AG04450 (cell line): Measurements from ENCODE around the gene THOC5. TPM values are rescaled to one million over a fixed set of nuclear protein-coding genes. Genes with fewer than 3 reads are reported as not detected.
A peak's percentile ranks its signal among the peaks of the same experiment; 100 is the strongest.

ENCODE experiments used
- CTCF ChIA-PET: fragments of 300-600, 350-600 bp; formaldehyde crosslinking; extraction: SDS; loops from one replicate; lab custom pipeline; 2022; ENCODE audit warnings: antibody characterized with exemption, inconsistent platforms; lab: Charles Lee
- POLR2A ChIA-PET: fragments of 350-600 bp; formaldehyde crosslinking; extraction: SDS; loops from one replicate; lab custom pipeline; 2021; ENCODE audit warnings: antibody characterized with exemption, inconsistent platforms; lab: Yijun Ruan, JAX
- DNase-seq: peaks from one replicate; pipeline ENCODE4 v3.0.0-alpha.2; 2011; ENCODE audit warnings: low read depth, low spot score
- H3K27ac ChIP-seq: one replicate; pipeline ENCODE4 v1.5.1; 2012; ENCODE audit warnings: low read depth, low read length, control low read depth
- H3K27me3 ChIP-seq: one replicate; pipeline ENCODE4 v1.6.0; 2012; ENCODE audit warnings: low read length; ENCODE audit not compliant: control insufficient read depth, insufficient read depth
- H3K4me3 ChIP-seq: 2 replicates; pipeline ENCODE4 v1.5.1; 2011; ENCODE audit warnings: mild to moderate bottlenecking, low read depth, low read length, control low read depth
- H3K9me3 ChIP-seq: 2 replicates; pipeline ENCODE4 v1.5.1; 2012; ENCODE audit warnings: low read length; ENCODE audit not compliant: control insufficient read depth, insufficient read depth
- CTCF ChIP-seq: IDR thresholded peaks from 2 replicates; pipeline ENCODE4 v1.5.1; 2011; ENCODE audit warnings: low read depth, low read length, control low read depth, inconsistent platforms
- polyA plus RNA-seq: library from polyadenylated mRNA; depleted of rRNA; stranded (reverse); fragments of >200 nt; gene quantifications from 2 replicates; pipeline ENCODE4 v1.2.3, GENCODE V29; 2011

Gene THOC5
- polyA plus RNA-seq, 1 experiment, result 93.7 TPM

GRCh38 chr22:29520851-29521250 lies 32.7 kb downstream of the THOC5 start:
- Histone ChIP-seq H3K27me3 (no peaks in the 10 kb centered on the region), H3K9me3 (no peaks in the 10 kb centered on the region), H3K27ac (peak overlapping the region; percentile 49), H3K4me3 (no peak overlapping the region)
- DNase-seq, result peak; percentile 56
- ChIA-PET CTCF (interaction anchor here (0.7 kb wide), 1 partner anchor 33 kb away, joined by 4 read pairs; the partner anchor contains the start of gene THOC5), POLR2A (interaction anchor here (0.5 to 1.3 kb wide), 3 partner anchors 21 to 1931 kb away, joined by 3 to 6 read pairs (median 4); partner anchors contain the start of gene THOC5)
- no peak for TF ChIP-seq CTCF

GRCh38 chr22:29519996-29520395 lies 33.6 kb downstream of the THOC5 start:
- Histone ChIP-seq H3K27me3 (no peaks in the 10 kb centered on the region), H3K4me3 (no peak overlapping the region), H3K27ac (no peak overlapping the region), H3K9me3 (no peaks in the 10 kb centered on the region)
- DNase-seq, result no peak
- POLR2A ChIA-PET, result interaction anchor here (1.3 kb wide), 1 partner anchor 34 kb away, joined by 4 read pairs; the partner anchor contains the start of gene THOC5
- TF ChIP-seq CTCF, result no peak
- CTCF ChIA-PET, result no interaction called here

GRCh38 chr22:29518427-29518826 lies 35.1 kb downstream of the THOC5 start:
- no peak for DNase-seq
- Histone ChIP-seq H3K27me3 (no peaks in the 10 kb centered on the region), H3K27ac (no peak overlapping the region), H3K9me3 (no peaks in the 10 kb centered on the region), H3K4me3 (no peak overlapping the region)
- TF ChIP-seq CTCF, result no peak
- ChIA-PET POLR2A (no interaction called here), CTCF (no interaction called here)

GRCh38 chr22:29517215-29517908 lies 36.2 kb downstream of the THOC5 start:
- Histone ChIP-seq H3K27me3 (no peaks in the 10 kb centered on the region), H3K27ac (no peak overlapping the region), H3K9me3 (no peaks in the 10 kb centered on the region), H3K4me3 (no peak overlapping the region)
- no peak for TF ChIP-seq CTCF
- no peak for DNase-seq
- ChIA-PET CTCF (interaction anchor here (1.2 kb wide), 1 partner anchor 571 kb away, joined by 3 read pairs; no protein-coding TSS in a partner anchor), POLR2A (no interaction called here)

GRCh38 chr22:29512031-29512430 lies 41.5 kb downstream of the THOC5 start:
- no peaks in the 10 kb centered on the region for H3K9me3 ChIP-seq
- H3K4me3 ChIP-seq, result no peak overlapping the region
- ChIA-PET CTCF (no interaction called here), POLR2A (no interaction called here)
- no peak overlapping the region for H3K27ac ChIP-seq
- no peak for DNase-seq
- no peaks in the 10 kb centered on the region for H3K27me3 ChIP-seq
- no peak for TF ChIP-seq CTCF
